GM12878 (cell line): ENCODE measurements around the gene PRKAG2. TPM values are rescaled to one million over a fixed set of nuclear protein-coding genes. Genes with fewer than 3 reads are reported as not detected.

ENCODE experiments used
- ATAC-seq: fragments of 200-7000 bp; cut with Tn5 transposase; 3 replicates; pipeline ENCODE4 v1.9.1; 2020; ENCODE audit warnings: mild to moderate bottlenecking, moderate library complexity
- BruUV-seq: library from RNA; stranded (reverse); fragments of 400-500 nt; replicated peaks from 2 replicates; lab custom pipeline; 2021; lab: Mats Ljungman, UMichigan
- CTCF ChIA-PET: fragments of 300-600 bp; sonication (Branson Sonifier 250); formaldehyde crosslinking; extraction: SDS; loops from one replicate; lab custom pipeline; 2021; ENCODE audit warnings: inconsistent platforms; lab: Yijun Ruan, JAX
- POLR2A ChIA-PET: fragments of 350-600 bp; formaldehyde crosslinking; extraction: SDS; loops from one replicate; lab custom pipeline; 2021; ENCODE audit warnings: inconsistent platforms; lab: Charles Lee
- RAD21 ChIA-PET: fragments of 300-600 bp; sonication (Branson Sonifier 250); formaldehyde crosslinking; loops from one replicate; lab custom pipeline; 2023; ENCODE audit warnings: antibody characterized with exemption; ENCODE audit not compliant: unreplicated experiment; lab: Charles Lee
- SMC1A ChIA-PET: fragments of 300-600 bp; sonication (Branson Sonifier 250); formaldehyde crosslinking; loops from one replicate; lab custom pipeline; 2023; ENCODE audit not compliant: unreplicated experiment, uncharacterized antibody; lab: Charles Lee
- DNase-seq: peaks from one replicate; pipeline ENCODE4 v3.0.0-alpha.2; 2011; ENCODE audit warnings: low read depth, low spot score
- FAIRE-seq: peaks from 3 replicates; lab custom pipeline; 2011; peaks lifted over from hg19 to GRCh38; lab: Jason Lieb, UNC
- H2AFZ ChIP-seq: 2 replicates; pipeline ENCODE4 v1.6.0; 2011; ENCODE audit warnings: low read depth, low read length, control low read depth; ENCODE audit not compliant: control insufficient read depth
- H3K27ac ChIP-seq: 2 replicates; pipeline ENCODE4 v1.5.1; 2011; ENCODE audit warnings: control low read depth; ENCODE audit not compliant: control insufficient read depth, insufficient read depth
- H3K27me3 ChIP-seq, 2 experiments: replicated peaks in 1 of 2; 2 replicates each; pipeline versions ENCODE4 v1.6.0 to v1.6.1; 2011; ENCODE audit warnings: low read length in 1 of 2; ENCODE audit not compliant: control insufficient read depth in 2 of 2, insufficient read depth in 2 of 2
- H3K36me3 ChIP-seq, 2 experiments: 2 replicates each; pipeline ENCODE4 v1.5.1; 2011; ENCODE audit warnings: low read length in 1 of 2; ENCODE audit not compliant: control insufficient read depth in 2 of 2, insufficient read depth in 2 of 2
- H3K4me1 ChIP-seq: 2 replicates; pipeline ENCODE4 v1.6.1; 2011; ENCODE audit warnings: mild to moderate bottlenecking, low read length, moderate library complexity, mixed read lengths; ENCODE audit not compliant: control insufficient read depth, insufficient read depth
- H3K4me2 ChIP-seq: 2 replicates; pipeline ENCODE4 v1.6.0; 2011; ENCODE audit warnings: control low read depth; ENCODE audit not compliant: control insufficient read depth, insufficient read depth
- H3K4me3 ChIP-seq: fragments of 200-600 bp; sonication (generic); 2 replicates; pipeline ENCODE4 v1.5.1; 2016
- H3K79me2 ChIP-seq: 2 replicates; pipeline ENCODE4 v1.6.0; 2011; ENCODE audit warnings: low read length; ENCODE audit not compliant: control insufficient read depth, insufficient read depth
- H3K9ac ChIP-seq: 2 replicates; pipeline ENCODE4 v1.8.0; 2011; ENCODE audit warnings: low read length, control low read depth, mixed read lengths; ENCODE audit not compliant: control insufficient read depth, insufficient read depth
- H3K9me3 ChIP-seq: replicated peaks from 3 replicates; pipeline ENCODE4 v1.5.1; 2011; ENCODE audit warnings: mild to moderate bottlenecking, low read length; ENCODE audit not compliant: control insufficient read depth, insufficient read depth
- H4K20me1 ChIP-seq: 2 replicates; pipeline ENCODE4 v1.6.0; 2011; ENCODE audit not compliant: control insufficient read depth, insufficient read depth
- BACH1 ChIP-seq: fragments of 450-650 bp; IDR thresholded peaks from 2 replicates; pipeline ENCODE4 v1.6.1; 2017; ENCODE audit warnings: mild to moderate bottlenecking, borderline replicate concordance
- BMI1 ChIP-seq: fragments of 450-650 bp; IDR thresholded peaks from 2 replicates; pipeline ENCODE4 v1.6.1; 2016; ENCODE audit warnings: mild to moderate bottlenecking, moderate library complexity, borderline replicate concordance
- GATAD2B ChIP-seq: fragments of 450-650 bp; conservative IDR thresholded peaks from 2 replicates; pipeline ENCODE4 v1.6.1; 2017; ENCODE audit warnings: low read depth, mild to moderate bottlenecking, moderate library complexity
- HDAC6 ChIP-seq: fragments of 200-600 bp; sonication (generic); IDR thresholded peaks from one replicate; pipeline ENCODE4 v1.8.0; 2017; ENCODE audit warnings: antibody characterized with exemption; ENCODE audit not compliant: unreplicated experiment
- MYC ChIP-seq: IDR thresholded peaks from 2 replicates; pipeline ENCODE4 v1.6.1; 2011; ENCODE audit warnings: mild to moderate bottlenecking, low read length, moderate library complexity, inconsistent platforms; ENCODE audit not compliant: insufficient read depth, insufficient replicate concordance, insufficient read length, severe bottlenecking
- NR2F1 ChIP-seq: fragments of 450-650 bp; conservative IDR thresholded peaks from 2 replicates; pipeline ENCODE4 v1.6.1; 2017; ENCODE audit warnings: mild to moderate bottlenecking
- POU2F2 ChIP-seq: IDR thresholded peaks from 3 replicates; pipeline ENCODE4 v1.6.1; 2011; ENCODE audit warnings: low read depth, mild to moderate bottlenecking, low read length, borderline replicate concordance
- RFX5 ChIP-seq: IDR thresholded peaks from 2 replicates; pipeline ENCODE4 v1.6.1; 2011; ENCODE audit warnings: low read depth, low read length, improper control_type of control experiment
- SIX5 ChIP-seq: IDR thresholded peaks from 2 replicates; pipeline ENCODE4 v1.6.1; 2011; ENCODE audit warnings: mild to moderate bottlenecking, low read depth, low read length, moderate library complexity; ENCODE audit not compliant: severe bottlenecking
- ZNF384 ChIP-seq: IDR thresholded peaks from 2 replicates; pipeline ENCODE4 v1.6.1; 2012; ENCODE audit warnings: low read depth, mild to moderate bottlenecking, low read length, improper control_type of control experiment, borderline replicate concordance
- WGBS: methylation state at CpG from one replicate; pipeline ENCODE4 v1.1.6; 2016; ENCODE audit warnings: low lambda C conversion rate; ENCODE audit not compliant: insufficient replicate concordance, insufficient coverage; ENCODE audit errors: missing lambda C conversion rate; 5-methylcytosine and 5-hydroxymethylcytosine counted together
- in situ Hi-C: fragments of 300-500 bp; cut with MboI; formaldehyde crosslinking; loops from 9 replicates; pipeline ENCODE4 v1.14.3; 2018; ENCODE audit warnings: mixed read lengths
- intact Hi-C: fragments of 100-400 bp; cut with micrococcal nuclease; formaldehyde crosslinking; loops from one replicate; pipeline ENCODE4 v1.14.2; 2022; ENCODE audit not compliant: unreplicated experiment
- polyA plus RNA-seq, 11 experiments: library from polyadenylated mRNA; depleted of rRNA in 4 of 11; unstranded in 6 of 11; stranded (reverse) in 5 of 11; fragments of >200 nt; fragmentation: Nextera tagmentation in 4 of 11; fragmentation: Illumina TruSeq in 1 of 11; extraction: Ambion mirVana in 4 of 11; extraction: Trizol in 1 of 11; gene quantifications; 1 replicate in 1 of 11; 2 replicates in 10 of 11; pipeline versions ENCODE4 v1.2.1 to v1.2.3, GENCODE V29; 2011 to 2016; ENCODE audit warnings: inconsistent platforms in 2 of 11, missing spikeins in 2 of 11, low read depth in 1 of 11
- total RNA-seq, 4 experiments: library from RNA; depleted of rRNA in 3 of 4; stranded (reverse); fragments of >200 nt in 3 of 4; fragmentation: Illumina TruSeq in 1 of 4; extraction: Trizol in 1 of 4; gene quantifications; 2 replicates each; pipeline versions ENCODE4 v1.2.1 to v1.2.3, GENCODE V29; 2013 to 2021
- TF ChIP-seq, protein P1 (sequence below): fragments of 450-650 bp; formaldehyde crosslinking; IDR thresholded peaks from 2 replicates; pipeline ENCODE4 v1.4.0; 2022; ENCODE audit warnings: mild to moderate bottlenecking, moderate library complexity
- TF ChIP-seq, protein P2 (sequence below): fragments of 450-650 bp; IDR thresholded peaks from 2 replicates; pipeline ENCODE4 v1.6.1; 2018; ENCODE audit warnings: mild to moderate bottlenecking, low read depth, moderate library complexity; ENCODE audit not compliant: partially characterized antibody

PRKAG2 gene
- total and polyA plus RNA-seq, 10 of the 15 experiments (the other 5 are each of a cell fraction or from before 2014, with no cell fraction given) = 3.4 to 8.9 (median 6.8) TPM

DNA sequence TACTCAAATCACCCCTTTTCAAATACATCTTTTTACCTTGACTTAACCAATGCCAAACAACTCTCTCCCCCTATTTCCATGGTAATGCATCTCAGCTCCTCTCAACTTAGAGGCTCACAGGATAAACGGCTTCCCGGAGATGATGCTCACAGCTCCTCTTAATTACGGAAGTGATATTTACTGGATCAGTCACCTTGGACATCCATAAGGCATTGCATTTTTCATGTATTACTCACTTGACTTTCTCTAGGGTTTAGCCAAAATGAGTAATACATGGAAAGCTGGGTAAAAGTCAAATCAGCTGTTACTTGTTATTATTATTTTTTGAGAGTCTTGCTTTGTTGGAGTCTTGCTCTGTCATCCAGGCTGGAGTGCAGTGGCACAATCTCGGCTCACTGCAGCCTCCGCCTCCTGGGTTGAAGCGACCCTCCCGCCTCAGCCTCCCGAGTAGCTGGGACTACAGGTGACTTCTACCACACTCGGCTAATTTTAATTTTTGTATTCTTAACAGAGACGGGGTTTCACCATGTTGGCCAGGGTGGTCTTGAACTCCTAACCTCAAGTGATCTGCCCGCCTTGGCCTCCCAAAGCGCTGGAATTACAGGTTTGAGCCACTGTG, 283.9 kb downstream of the PRKAG2 start (continued):
- TF ChIP-seq, protein P1, sequence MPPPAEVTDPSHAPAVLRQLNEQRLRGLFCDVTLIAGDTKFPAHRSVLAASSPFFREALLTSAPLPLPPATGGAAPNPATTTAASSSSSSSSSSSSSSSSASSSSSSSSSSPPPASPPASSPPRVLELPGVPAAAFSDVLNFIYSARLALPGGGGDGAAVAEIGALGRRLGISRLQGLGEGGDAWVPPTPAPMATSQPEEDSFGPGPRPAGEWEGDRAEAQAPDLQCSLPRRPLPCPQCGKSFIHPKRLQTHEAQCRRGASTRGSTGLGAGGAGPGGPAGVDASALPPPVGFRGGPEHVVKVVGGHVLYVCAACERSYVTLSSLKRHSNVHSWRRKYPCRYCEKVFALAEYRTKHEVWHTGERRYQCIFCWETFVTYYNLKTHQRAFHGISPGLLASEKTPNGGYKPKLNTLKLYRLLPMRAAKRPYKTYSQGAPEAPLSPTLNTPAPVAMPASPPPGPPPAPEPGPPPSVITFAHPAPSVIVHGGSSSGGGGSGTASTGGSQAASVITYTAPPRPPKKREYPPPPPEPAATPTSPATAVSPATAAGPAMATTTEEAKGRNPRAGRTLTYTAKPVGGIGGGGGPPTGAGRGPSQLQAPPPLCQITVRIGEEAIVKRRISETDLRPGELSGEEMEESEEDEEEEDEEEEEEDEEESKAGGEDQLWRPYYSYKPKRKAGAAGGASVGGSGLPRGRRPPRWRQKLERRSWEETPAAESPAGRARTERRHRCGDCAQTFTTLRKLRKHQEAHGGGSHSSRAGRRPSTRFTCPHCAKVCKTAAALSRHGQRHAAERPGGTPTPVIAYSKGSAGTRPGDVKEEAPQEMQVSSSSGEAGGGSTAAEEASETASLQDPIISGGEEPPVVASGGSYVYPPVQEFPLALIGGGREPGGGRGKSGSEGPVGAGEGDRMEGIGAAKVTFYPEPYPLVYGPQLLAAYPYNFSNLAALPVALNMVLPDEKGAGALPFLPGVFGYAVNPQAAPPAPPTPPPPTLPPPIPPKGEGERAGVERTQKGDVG = no peak
- TF ChIP-seq, protein P2, sequence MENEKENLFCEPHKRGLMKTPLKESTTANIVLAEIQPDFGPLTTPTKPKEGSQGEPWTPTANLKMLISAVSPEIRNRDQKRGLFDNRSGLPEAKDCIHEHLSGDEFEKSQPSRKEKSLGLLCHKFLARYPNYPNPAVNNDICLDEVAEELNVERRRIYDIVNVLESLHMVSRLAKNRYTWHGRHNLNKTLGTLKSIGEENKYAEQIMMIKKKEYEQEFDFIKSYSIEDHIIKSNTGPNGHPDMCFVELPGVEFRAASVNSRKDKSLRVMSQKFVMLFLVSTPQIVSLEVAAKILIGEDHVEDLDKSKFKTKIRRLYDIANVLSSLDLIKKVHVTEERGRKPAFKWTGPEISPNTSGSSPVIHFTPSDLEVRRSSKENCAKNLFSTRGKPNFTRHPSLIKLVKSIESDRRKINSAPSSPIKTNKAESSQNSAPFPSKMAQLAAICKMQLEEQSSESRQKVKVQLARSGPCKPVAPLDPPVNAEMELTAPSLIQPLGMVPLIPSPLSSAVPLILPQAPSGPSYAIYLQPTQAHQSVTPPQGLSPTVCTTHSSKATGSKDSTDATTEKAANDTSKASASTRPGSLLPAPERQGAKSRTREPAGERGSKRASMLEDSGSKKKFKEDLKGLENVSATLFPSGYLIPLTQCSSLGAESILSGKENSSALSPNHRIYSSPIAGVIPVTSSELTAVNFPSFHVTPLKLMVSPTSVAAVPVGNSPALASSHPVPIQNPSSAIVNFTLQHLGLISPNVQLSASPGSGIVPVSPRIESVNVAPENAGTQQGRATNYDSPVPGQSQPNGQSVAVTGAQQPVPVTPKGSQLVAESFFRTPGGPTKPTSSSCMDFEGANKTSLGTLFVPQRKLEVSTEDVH = no peak
- no peak for TF ChIP-seq BMI1
- TF ChIP-seq, all 136 proteins: peak for 0

DNA sequence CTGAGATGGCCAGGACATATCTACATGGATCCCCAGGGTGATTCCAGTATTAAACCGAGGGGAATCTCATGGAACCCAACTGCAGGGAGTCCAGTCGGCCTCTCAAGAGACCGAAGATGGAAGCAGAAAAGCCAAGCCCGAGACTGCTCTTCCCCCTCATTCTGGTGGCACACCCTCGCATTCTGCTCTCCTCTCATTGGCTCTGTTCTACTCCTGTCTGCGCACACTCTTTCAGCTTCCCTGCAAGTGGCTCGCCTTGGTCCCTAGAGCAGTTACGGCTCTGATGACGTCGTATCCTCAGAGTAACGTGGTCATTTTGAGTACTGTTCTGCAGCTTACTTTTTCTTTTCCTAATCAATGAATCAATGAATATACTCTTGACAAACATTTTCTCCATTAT, 284.6 kb downstream of the PRKAG2 start:
- ATAC-seq (no peak), FAIRE-seq (no peak), DNase-seq (no peak)
- Histone ChIP-seq H3K4me3 (no peak overlapping the region), H4K20me1 (no peaks in the 10 kb centered on the region), H3K9ac (no peak overlapping the region), H3K27ac (no peak overlapping the region), H3K9me3 (no peaks in the 10 kb centered on the region; the same call in 2 of the 3 replicates), H3K36me3 (peaks cover 0 to 2% of the 10 kb centered on the region in 2 experiments; a peak in 2 of 4 replicates), H3K4me2 (no peak overlapping the region), H2AFZ (no peak overlapping the region), H3K27me3 (no peaks in the 10 kb centered on the region), H3K4me1 (peaks cover 16% of the 10 kb centered on the region), H3K79me2 (no peaks in the 10 kb centered on the region)
- BruUV-seq = no TSS peak
- in situ Hi-C loops (no loop called here), intact Hi-C loops (no loop called here)
- POLR2A ChIA-PET = no interaction called here
- RAD21 ChIA-PET = no interaction called here
- SMC1A ChIA-PET = no interaction called here
- CTCF ChIA-PET = interaction anchor here (3.0 kb wide), 1 partner anchor 39 kb away, joined by 9 read pairs; no protein-coding TSS in a partner anchor
- 92% methylated on average over 11 of the region's 11 CpGs for WGBS
- TF ChIP-seq BACH1 = no peak
- TF ChIP-seq GATAD2B = no peak
- TF ChIP-seq POU2F2 = no peak
- TF ChIP-seq SIX5 = no peak
- TF ChIP-seq RFX5 = no peak
- TF ChIP-seq, protein P1 = no peak
- no peak for TF ChIP-seq ZNF384
- TF ChIP-seq HDAC6 = no peak
- TF ChIP-seq NR2F1 = no peak
- no peak for TF ChIP-seq MYC
